ENCODE results near the gene KDM7A. TPM values are rescaled to one million over a fixed set of nuclear protein-coding genes. Genes with fewer than 3 reads are reported as not detected.

KDM7A gene
- total RNA-seq, 1 donor from 2014 or later: 4.9 TPM

- H3K27me3 Mint-ChIP-seq (ENCODE audit: low read depth): peaks cover 12% of the 10 kb centered on the region
- no peaks in the 10 kb centered on the region for H3K9me3 Mint-ChIP-seq
- no peaks in the 10 kb centered on the region for H3K4me1 Mint-ChIP-seq
- H3K27ac Mint-ChIP-seq (ENCODE audit: unreplicated experiment): no peak overlapping the region
- TF ChIP-seq, protein P1, sequence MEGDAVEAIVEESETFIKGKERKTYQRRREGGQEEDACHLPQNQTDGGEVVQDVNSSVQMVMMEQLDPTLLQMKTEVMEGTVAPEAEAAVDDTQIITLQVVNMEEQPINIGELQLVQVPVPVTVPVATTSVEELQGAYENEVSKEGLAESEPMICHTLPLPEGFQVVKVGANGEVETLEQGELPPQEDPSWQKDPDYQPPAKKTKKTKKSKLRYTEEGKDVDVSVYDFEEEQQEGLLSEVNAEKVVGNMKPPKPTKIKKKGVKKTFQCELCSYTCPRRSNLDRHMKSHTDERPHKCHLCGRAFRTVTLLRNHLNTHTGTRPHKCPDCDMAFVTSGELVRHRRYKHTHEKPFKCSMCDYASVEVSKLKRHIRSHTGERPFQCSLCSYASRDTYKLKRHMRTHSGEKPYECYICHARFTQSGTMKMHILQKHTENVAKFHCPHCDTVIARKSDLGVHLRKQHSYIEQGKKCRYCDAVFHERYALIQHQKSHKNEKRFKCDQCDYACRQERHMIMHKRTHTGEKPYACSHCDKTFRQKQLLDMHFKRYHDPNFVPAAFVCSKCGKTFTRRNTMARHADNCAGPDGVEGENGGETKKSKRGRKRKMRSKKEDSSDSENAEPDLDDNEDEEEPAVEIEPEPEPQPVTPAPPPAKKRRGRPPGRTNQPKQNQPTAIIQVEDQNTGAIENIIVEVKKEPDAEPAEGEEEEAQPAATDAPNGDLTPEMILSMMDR (conservative IDR thresholded peaks at IDR 0.05): no peak
- no peaks in the 10 kb centered on the region for H3K36me3 Mint-ChIP-seq (ENCODE audit: low read depth)
- H3K4me3 Mint-ChIP-seq: no peak overlapping the region
- DNase-seq (ENCODE audit: low read depth, low spot score): no peak
Observed at GRCh38 chr7:140197218-140197890, 20.6 kb upstream of the KDM7A start.

- H3K27ac Mint-ChIP-seq (ENCODE audit: unreplicated experiment): no peak overlapping the region
- H3K9me3 Mint-ChIP-seq: no peaks in the 10 kb centered on the region
- no peaks in the 10 kb centered on the region for H3K4me1 Mint-ChIP-seq
- H3K27me3 Mint-ChIP-seq (ENCODE audit: low read depth): peaks cover 12% of the 10 kb centered on the region
- TF ChIP-seq, protein P1 (conservative IDR thresholded peaks at IDR 0.05): no peak
- no peak for DNase-seq (ENCODE audit: low read depth, low spot score)
- no peak overlapping the region for H3K4me3 Mint-ChIP-seq
- no peaks in the 10 kb centered on the region for H3K36me3 Mint-ChIP-seq (ENCODE audit: low read depth)
Observed at GRCh38 chr7:140196361-140197217, 19.8 kb upstream of the KDM7A start.

- Mint-ChIP-seq H3K27me3 (ENCODE audit: low read depth) (peaks cover 12% of the 10 kb centered on the region), H3K4me3 (no peak overlapping the region), H3K27ac (ENCODE audit: unreplicated experiment) (no peak overlapping the region), H3K4me1 (no peaks in the 10 kb centered on the region), H3K9me3 (no peaks in the 10 kb centered on the region), H3K36me3 (ENCODE audit: low read depth) (no peaks in the 10 kb centered on the region)
- TF ChIP-seq, protein P1 (conservative IDR thresholded peaks at IDR 0.05): no peak
- DNase-seq (ENCODE audit: low read depth, low spot score): no peak
Observed at GRCh38 chr7:140195859-140196258, 19.1 kb upstream of the KDM7A start.

DNA sequence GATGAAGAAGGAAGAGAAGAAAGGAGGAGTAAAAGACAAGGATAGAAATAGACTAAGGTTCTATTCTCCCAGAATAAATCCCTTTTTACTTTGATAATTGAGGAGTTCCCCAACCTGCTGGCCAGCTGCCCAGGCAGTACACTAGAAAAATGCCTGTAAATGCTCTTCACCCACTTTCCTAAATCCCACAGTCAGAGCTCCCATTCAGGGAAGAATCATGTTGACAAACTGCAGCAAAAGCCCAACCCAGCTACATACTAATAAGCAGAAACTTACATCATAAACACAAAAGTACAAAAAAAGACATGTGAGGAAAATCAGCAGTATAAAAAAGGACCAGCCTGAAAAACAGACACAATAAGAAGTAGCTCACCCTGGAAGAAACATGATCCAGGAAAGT is 15.8 kb upstream of the KDM7A start:
- Mint-ChIP-seq H3K27me3 (ENCODE audit: low read depth) (peaks cover 25% of the 10 kb centered on the region), H3K27ac (ENCODE audit: unreplicated experiment) (no peak overlapping the region), H3K36me3 (ENCODE audit: low read depth) (no peaks in the 10 kb centered on the region), H3K9me3 (no peaks in the 10 kb centered on the region), H3K4me3 (no peak overlapping the region), H3K4me1 (no peaks in the 10 kb centered on the region)
- no peak for DNase-seq (ENCODE audit: low read depth, low spot score)
- TF ChIP-seq, protein P1 (conservative IDR thresholded peaks at IDR 0.05): no peak

- DNase-seq (ENCODE audit: low read depth, low spot score): no peak
- H3K36me3 Mint-ChIP-seq (ENCODE audit: low read depth): no peaks in the 10 kb centered on the region
- H3K27me3 Mint-ChIP-seq (ENCODE audit: low read depth): peaks cover 27% of the 10 kb centered on the region
- H3K4me3 Mint-ChIP-seq: no peak overlapping the region
- no peaks in the 10 kb centered on the region for H3K4me1 Mint-ChIP-seq
- TF ChIP-seq, protein P1 (conservative IDR thresholded peaks at IDR 0.05): no peak
- H3K27ac Mint-ChIP-seq (ENCODE audit: unreplicated experiment): no peak overlapping the region
- H3K9me3 Mint-ChIP-seq: no peaks in the 10 kb centered on the region
Observed at GRCh38 chr7:140192176-140192575, 15.4 kb upstream of the KDM7A start.
